Measurements from ENCODE around the gene MRPL54.
"Not testable (repeated sequence)": the region's sequence is repeated elsewhere in the genome, so short reads cannot be mapped to it uniquely, and the experiment has no call there.

Gene MRPL54

DNA sequence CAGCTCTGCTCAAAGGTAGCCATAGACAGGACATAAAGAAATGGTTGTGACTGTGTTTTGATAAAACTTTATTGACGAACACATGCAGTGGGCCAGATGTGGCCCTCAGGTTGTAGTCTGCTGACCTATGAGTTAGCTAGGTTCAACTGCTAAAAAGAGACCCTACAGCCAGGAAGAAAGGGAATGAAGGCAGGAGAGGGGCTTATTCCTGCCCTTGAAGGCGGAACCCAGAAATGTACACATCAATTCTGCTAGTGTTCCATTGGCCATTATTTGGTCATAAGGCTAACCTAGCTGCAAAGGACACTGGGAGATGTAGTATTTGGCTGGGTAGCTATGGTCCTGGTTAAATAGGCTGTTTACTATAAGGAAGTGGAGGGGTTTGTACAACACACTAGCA lies 19.0 kb upstream of the MRPL54 start:
- FAIRE-seq, result no peak

DNA sequence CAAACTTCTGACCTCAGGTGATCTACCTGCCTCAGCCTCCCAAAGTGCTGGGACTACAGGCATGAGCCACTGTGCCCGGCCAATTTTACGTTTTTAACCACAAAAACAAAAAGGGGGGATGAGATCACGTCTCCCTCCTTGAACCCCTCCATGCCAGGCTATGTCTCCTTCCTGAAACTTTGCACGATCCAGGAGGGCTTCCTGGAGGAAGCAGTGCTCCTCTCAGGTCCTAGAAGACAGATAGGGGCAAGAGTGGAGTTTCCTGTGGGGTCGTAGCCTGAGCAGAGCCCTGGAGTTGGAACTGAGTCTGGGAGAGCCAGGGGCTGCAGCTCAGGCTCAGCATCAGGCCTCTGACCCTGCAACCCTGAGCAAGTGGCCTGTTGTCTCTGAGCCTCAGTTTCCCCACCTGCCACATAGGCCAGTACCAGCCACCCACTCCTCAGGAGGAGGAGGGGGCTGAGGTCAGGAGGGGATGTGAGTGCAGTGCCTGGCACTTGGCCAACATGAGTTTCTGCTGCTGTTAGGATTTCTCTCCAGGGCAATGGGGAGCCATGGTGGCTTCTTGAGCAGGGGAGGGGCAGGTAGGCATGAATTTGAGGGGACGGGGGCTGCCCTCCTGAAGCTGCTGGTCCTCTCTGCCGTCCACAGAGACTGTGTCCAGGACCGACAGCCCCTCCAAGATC lies 17.0 kb upstream of the MRPL54 start:
- no peak for FAIRE-seq

DNA sequence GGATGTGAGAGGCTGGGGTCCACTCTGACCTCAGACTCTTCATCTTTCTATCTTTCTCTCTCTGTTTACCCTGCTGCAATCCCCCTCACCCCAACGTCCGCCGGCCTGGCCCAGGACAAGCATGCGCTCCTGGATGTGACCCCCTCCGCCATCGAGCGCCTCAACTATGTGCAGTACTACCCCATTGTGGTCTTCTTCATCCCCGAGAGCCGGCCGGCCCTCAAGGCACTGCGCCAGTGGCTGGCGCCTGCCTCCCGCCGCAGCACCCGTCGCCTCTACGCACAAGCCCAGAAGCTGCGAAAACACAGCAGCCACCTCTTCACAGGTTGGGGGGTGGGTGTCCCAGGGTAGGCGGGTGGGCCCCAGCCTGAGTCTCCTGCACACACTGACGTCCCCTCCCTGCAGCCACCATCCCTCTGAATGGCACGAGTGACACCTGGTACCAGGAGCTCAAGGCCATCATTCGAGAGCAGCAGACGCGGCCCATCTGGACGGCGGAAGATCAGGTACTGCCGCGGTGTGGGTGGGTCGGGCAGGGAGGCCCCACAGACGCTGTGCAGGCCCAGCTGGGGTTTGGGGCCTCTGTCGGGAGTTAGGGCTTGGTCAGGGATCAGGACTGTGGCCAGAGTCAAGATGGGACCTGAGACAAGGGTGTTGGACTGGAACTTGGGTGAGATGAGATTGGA lies 16.0 kb upstream of the MRPL54 start:
- FAIRE-seq, result no peak

DNA sequence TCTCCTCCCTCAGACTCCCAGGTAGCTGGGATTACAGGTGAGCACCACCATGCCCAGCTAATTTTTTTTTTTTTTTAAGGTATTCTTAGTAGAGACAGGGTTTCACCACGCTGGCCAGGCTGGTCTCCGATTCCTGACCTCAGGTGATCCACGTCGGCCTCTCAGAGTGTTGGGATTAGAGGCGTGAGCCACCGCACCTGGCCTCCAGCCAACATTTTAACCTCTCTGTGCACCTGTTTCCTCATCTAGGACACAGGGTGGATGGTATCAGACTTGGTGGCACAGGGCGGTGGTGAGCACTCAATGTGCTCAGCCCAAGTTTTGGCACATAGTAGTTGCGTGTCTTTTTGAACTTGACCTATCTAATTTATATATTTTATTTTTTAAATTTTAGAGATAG lies 13.5 kb upstream of the MRPL54 start:
- no peak for FAIRE-seq

DNA sequence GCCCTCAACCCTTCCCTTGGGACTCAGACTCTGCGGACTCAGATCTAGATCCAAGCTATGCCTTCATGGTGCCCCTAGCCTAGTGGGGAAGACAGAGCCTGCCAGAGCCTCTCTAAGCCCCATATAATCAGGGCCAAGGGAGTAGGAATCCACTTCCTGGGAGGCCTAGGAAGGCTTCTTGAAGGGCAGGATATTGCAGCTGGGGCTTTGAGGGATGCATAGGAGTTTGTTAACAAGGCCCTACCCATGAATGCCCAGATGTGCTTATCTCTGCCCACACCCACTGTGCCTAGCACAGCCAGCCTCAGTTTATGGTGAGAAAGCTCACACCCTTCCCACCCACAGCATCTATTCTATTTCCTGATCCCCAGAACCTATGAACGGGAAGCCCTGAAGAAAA lies 12.3 kb upstream of the MRPL54 start:
- FAIRE-seq, result no peak

DNA sequence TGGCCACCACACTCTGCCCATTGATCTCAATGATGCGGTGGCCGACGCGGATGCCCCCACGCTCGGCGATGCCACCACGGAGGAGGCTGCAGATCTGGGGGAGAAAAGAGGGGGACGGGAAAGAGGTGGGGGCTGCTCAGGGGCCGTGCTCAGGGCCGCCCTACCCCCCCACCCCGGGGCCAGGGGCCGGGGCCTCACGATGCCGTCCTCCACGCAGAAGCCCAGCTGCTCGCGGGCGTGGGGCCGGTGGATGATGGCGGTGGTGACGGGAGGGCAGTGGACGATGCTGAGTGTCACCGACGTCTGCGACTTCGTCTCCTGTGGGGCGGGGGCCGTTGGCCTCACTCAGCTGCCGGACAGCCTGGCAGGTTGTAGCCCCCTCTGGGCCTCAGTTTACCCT lies 11.2 kb upstream of the MRPL54 start:
- FAIRE-seq, result no peak

DNA sequence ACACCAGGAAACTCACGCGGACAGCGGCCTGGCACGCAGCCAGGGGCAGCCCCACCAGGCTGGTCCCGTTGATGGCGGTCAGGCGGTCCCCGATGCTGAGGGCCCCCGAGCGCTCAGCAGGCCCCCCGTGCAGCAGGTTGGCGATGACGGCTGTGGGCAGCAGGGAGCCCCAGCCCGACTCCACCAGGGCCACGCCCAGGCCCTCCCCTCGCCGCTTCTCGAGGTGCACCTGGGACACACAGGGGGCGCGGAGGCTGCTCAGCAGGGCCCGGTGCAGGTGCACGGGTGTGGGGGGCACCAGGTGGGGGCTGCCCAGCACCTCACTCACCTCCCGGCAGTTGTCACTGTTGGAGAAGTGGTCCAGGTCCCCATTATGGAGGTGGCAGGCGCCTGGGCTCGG lies 10.0 kb upstream of the MRPL54 start:
- FAIRE-seq, result no peak

DNA sequence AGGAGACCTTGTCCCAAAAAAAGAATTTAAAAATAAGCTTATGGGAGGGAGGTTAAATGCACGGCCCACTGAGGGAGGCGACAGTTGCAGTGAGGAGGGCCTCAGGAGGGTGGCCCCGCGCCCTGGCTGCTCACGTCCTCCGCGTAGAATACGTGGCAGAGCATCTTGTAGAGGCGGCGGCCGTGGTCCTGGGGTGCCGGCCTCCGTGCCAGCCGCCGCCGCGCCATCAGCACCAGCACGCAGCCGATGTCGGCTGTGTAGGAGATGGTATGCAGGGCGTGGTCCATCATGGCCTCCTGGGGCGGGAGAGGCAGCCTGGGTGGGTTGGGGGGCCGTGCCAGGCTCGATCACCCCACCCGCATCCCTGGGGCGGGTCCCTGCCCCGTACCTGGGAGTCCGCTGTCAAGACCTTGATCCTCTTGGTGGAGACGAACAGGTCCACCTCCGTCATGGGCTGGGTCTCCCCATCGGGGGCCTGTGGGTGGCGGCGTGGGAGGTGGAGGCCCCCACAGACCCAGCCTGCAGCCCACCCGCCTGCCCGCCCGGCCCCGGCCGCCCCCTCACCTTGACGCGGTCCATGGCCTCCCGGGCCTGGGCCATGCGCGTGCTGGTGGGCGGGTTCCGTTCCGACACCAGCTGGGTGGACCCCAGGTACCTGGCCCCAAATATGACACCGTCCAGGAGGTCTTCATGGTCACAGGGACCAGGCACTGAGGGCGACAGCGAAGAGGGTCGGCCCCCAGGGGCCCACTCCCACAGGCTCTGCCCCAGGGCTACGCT lies 8.7 kb upstream of the MRPL54 start:
- no peak for FAIRE-seq

DNA sequence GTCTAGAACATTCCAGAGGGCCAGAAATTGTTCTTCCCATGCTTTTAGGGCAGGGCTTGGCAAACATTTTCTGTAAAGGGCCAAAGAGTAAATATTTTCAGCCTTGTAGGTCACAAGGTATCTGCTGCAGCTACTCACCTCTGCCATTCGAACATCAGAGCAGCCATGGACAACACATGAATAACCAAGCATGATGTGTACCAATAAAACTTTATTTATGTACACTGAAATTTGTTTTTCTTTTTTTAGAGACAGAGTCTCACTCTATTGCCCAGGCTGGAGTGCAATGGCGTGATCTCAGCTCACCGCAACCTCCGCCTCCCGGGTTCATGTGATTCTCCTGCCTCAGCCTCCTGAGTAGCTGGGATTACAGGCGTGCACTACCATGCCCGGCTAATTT lies 4.8 kb upstream of the MRPL54 start:
- not testable (repeated sequence) for FAIRE-seq

DNA sequence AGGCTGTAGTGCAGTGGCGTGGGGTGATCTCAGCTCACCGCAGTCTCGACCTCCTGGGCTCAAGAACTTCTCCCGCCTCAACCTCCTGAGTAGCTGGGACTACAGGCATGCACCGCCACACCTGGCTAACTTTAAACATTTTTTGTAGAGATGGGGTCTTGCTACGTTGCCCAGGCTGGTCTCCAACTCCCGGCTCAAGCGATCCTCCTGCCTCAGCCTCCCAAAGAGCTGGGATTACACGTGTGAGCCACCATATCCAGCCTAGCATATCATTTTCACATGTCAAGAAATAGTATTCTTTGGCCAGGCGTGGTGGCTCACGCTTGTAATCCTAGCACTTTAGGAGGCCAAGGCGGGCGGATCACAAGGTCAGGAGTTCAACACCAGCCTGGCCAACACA lies 4.2 kb upstream of the MRPL54 start:
- FAIRE-seq, result not testable (repeated sequence)

DNA sequence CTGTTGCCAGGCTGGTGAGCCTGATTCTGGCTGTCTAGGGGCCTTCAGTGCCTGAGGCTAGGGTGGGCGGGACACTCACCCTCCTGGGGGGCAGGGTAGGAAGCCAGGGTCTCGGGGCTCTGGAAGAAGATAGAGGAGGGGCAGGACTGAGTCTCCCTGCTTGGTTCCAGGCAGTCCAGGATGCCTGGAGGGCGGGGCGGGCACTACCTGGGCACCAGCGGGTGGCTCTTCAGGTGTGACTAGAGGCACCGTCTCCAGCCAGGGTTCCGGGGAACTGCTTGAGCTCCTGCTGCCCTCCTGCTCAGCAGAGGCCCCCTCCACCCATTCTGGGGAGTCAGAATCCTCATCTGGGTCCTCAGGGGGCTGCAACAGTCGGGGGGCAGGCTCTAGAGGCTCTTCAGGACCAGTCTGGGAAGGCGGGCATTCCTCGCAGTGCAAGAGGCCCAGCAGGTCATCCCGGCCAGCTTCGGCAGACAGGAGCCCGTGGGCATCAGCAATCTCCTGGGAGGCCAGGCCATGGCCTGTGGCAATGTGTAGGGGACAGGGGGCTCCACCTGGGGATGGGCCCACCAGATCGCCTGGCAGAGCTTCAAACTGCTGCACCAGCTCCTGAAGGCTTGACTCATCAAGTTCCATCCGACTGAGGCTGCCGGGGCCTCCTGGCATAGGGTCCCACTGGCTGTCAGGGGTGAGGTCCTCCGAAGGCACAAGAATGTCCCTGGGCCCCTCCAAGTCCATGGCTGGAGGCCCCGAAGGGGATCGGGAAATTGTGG lies 2.8 kb upstream of the MRPL54 start:
- no peak for FAIRE-seq

DNA sequence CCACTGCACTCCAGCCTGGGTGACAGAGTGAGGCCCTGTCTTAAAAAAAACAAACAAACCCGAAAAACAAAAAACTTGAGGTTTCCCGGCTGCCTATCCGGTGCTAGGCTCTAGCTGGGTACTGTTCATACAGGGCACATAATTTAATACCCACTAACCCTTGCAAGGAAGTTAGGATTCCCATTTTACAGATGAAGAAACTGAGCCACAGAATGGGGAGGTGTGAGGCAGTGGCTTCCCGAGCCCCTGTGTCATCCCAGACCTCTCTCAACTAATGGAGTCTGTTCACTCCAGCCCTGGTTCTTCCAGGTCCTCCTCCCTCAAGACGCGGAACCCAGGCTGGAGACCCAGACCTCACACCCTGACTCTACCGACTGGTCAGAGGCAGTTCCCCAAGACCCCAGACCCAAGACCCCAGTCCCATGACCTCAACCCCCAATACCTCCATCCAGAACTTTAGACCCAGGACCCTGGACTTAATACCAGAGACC lies 1.6 kb upstream of the MRPL54 start:
- FAIRE-seq, result no peak

DNA sequence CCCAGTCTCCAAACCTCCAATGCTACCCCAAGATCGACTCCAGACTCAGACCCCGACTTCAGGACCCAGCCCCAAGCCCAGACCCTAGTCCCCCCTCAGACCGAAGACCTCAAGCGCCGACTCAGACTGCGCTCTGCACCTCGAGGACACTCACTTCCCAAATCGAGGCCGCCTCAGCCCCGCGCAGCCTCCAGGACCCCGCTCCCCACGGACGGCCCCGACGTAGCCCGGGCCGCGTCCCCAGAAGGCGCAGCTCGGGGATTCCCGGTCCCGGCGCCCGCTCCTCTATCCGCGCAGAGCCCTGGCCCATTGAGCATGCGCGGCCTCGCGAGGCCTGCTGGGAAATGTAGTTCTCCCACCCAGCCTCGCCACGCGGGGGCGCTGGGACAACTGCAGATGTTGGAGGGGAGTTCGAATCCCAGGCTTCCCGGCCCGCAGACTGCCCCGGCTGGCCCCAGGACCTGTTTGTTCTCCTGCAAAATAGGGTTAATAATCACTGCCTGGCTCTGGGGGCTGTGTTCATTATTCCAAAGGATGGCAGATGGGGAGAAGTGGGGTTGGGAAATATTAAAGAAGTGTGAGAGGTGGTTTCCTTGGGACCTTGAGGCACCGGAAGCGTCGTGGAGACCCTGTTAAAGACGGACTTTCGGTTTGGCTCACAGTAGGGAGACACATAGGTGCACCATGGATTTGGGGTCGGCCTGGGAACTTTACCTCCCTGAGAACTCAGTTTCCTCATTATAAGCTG lies 926 bp upstream of the MRPL54 start, which contains the start of gene APBA3:
TSS of gene APBA3 (minus strand) at position 311 of the 748 bp plus-strand sequence. CDS start 1,428 bp downstream, outside the sequence.
- no peak for FAIRE-seq

DNA sequence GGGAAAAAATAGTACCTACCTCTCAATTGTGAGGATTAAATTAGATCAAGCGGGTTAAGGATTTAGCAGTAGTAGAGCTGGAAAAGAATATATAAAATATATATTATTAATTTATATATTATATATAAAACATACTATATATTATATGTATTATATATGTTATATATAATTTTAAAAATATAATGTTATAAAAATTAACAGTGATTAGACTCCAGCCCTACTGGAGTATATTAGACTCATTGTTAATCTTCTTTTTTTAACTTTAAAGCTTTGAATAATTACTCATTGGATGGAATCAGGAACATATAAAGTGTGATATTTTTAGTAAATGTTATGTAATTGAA lies 380 bp upstream of the MRPL54 start:
- FAIRE-seq, result no peak

DNA sequence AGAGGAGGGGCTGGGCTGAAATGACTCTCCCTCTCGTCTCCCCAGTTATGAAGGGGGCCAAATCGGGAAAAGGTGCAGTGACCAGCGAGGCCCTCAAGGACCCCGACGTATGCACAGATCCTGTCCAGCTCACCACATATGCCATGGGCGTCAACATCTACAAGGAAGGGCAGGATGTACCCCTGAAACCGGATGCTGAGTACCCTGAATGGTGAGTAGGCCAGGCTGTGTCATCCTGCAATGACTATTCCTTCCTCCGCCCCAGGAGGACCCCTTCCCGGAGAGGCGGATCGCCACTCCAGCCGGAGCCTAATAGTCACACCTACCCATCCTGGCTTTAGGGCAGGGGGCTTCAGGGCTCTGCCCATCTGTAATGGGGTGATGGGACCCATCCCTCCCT lies 2.6 kb downstream of the MRPL54 start:
- no peak for FAIRE-seq

DNA sequence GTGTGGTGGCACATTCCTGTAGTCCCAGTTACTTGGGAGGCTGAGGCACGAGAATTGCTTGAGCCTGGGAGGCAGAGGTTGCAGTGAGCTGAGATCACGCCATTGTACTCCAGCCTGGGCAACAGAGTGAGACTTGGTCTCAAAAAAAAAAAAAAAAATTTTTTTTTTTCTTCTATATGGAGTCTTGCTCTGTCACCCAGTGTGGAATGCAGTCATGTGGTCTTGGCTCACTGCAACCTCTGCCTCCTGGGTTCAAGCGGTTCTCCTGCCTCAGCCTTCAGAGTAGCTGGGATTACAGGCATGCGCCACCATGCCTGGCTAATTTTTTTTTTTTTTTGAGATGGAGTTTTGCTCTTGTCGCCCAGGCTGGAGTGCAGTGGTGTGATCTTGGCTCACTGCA lies 3.3 kb downstream of the MRPL54 start:
- FAIRE-seq, result not testable (repeated sequence)

DNA sequence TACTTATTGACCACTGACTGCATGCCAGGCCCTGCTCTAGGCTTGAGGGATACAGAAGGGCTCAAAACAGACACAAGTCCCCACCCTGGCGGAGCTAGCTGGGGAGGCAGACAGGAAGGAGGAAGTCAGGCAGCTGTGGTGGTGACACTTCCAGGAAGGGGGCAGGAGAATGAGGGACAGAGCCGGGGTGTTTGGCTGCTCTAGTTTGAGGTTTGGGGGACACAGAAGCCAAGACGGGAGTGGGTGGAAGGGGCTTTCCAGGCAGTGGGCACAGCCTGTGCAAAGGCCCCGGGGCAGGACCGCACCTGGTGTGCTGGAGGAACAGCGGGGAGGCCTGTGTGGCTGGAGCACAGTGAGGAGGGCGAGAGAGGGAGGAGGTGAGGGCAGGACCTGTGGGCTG lies 4.0 kb downstream of the MRPL54 start:
- no peak for FAIRE-seq

DNA sequence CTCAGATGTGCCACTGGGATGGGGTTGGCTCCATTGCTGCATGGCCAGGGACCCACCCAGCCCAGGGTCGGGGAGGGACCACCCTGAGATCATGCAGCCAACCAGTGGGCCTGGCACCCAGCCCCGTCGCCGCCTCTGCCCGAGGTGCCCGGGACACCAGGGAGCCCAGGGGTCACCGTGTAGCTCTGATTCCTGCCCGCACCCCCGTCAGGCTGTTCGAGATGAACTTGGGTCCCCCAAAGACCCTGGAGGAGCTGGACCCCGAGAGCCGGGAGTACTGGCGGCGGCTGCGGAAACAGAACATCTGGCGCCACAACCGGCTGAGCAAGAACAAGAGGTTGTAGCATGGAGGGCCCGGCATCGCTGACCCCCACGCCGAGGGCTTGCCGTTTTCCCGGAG lies 4.6 kb downstream of the MRPL54 start:
- no peak for FAIRE-seq

DNA sequence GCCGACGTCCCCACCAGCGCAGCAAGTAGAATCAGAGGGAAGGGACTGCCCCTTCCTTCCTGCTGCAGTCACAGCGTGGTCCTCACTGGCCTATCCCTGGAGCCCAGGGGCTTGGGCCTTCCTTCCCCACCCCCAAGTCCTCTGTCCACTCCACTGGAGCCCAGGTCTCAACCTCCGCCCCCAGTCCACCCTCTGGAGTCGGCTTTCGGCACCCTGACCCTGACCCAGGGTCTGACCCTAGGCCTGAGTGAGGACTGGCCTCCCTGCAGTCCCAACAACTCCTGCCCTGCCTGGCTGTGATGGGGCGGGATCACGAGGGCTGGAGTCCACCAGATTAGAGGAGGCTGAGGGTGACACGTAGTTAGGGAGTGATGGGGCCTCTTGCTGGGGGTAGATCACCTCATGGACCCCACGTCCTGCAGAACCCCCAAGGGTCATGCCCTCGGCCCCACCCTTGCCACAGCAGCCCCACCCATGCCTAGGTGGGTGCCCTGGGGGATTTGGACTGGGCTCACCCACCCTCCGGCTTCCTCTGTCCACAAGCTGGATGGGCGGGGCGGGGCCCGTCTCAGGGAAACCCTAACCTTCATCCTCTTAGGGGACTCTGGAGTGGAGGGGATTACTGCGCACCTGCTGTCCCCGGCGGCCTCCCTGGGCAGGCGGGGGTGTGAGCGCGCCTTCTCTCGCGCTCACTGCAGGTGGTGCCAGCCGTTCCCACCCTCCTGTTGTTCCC lies 5.7 kb downstream of the MRPL54 start:
- FAIRE-seq, result no peak

DNA sequence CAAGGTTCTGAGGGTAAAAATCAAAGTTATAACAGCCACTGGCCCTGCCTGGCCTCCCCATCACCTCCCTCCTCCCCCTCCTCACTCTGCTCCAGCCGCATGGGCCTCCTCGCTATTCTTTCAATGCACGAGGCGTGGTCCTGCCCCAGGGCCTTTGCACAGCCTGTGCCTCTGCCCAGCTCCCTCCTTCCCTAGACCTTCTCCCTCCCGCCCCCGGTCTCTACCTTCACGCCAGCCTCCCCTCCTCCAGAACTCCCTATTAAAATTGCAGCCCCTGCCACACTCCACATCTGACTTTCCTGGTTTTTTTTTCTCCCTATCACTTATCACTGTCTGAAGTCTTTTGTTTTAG lies 6.2 kb downstream of the MRPL54 start:
- FAIRE-seq, result no peak

DNA sequence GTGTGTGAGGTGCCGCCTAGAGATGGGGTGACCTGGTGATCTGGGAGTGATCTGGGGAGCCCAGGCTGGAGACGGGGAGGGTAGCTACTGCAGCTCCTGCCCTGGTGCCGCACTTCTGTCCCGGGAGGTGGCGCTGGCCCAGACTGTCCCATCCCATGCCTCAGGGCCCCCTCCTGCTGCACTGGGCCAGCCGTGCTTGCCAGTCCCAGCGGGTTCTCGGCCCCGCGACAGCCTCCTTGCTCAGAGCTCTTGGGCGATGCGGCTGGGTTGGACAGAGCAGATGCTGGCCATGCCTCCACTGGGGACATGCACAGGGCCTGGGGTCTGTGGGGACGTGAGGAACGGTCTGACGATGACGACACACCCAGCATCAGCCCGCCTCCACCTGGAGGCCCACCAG lies 7.0 kb downstream of the MRPL54 start:
- no peak for FAIRE-seq

Data from islet of Langerhans (tissue), 1 donor.